Loucy (cell line): ENCODE results near the gene FEN1.

Source experiments
- H2AFZ ChIP-seq: fragments of 200-600 bp; sonication (generic); 2 replicates; pipeline ENCODE4 v1.6.0; 2016; ENCODE audit warnings: antibody characterized with exemption, mild to moderate bottlenecking, low read length, moderate library complexity
- H3F3A ChIP-seq: fragments of 200-600 bp; 2 replicates; pipeline ENCODE4 v1.6.0; 2016; ENCODE audit warnings: antibody characterized with exemption, low read depth, mild to moderate bottlenecking
- H3K27me3 ChIP-seq: fragments of 200-600 bp; sonication (generic); 2 replicates; pipeline ENCODE4 v1.6.1; 2014; ENCODE audit warnings: low read length, mild to moderate bottlenecking; ENCODE audit not compliant: insufficient read depth, poor library complexity, severe bottlenecking
- H3K36me3 ChIP-seq: fragments of 200-600 bp; sonication (generic); 2 replicates; pipeline ENCODE4 v1.6.1; 2016; ENCODE audit warnings: low read length; ENCODE audit not compliant: insufficient read depth
- H3K4me1 ChIP-seq: fragments of 200-600 bp; sonication (generic); 2 replicates; pipeline ENCODE4 v1.5.1; 2014; ENCODE audit warnings: low read length, mild to moderate bottlenecking; ENCODE audit not compliant: insufficient read depth, poor library complexity, severe bottlenecking
- H3K4me2 ChIP-seq: fragments of 200-600 bp; sonication (generic); 2 replicates; pipeline ENCODE4 v1.6.0; 2014; ENCODE audit warnings: antibody characterized with exemption, low read length, low read depth, mild to moderate bottlenecking; ENCODE audit not compliant: poor library complexity, severe bottlenecking
- H3K4me3 ChIP-seq: fragments of 200-600 bp; sonication (generic); 2 replicates; pipeline ENCODE4 v1.5.1; 2014; ENCODE audit warnings: low read length, mild to moderate bottlenecking, mixed read lengths; ENCODE audit not compliant: poor library complexity, severe bottlenecking
- H3K79me2 ChIP-seq: fragments of 200-600 bp; sonication (generic); 2 replicates; pipeline ENCODE4 v1.6.1; 2014; ENCODE audit warnings: low read length; ENCODE audit not compliant: insufficient read depth
- H3K9ac ChIP-seq: fragments of 200-600 bp; sonication (generic); 2 replicates; pipeline ENCODE4 v1.6.0; 2014; ENCODE audit warnings: mild to moderate bottlenecking, low read depth, low read length, moderate library complexity; ENCODE audit not compliant: poor library complexity, severe bottlenecking
- H3K9me2 ChIP-seq: fragments of 200-600 bp; sonication (generic); replicated peaks from 2 replicates; pipeline ENCODE4 v1.6.1; 2016; ENCODE audit warnings: low read depth, low read length, mixed read lengths
- H3K9me3 ChIP-seq: fragments of 200-600 bp; sonication (generic); 2 replicates; pipeline ENCODE4 v1.6.1; 2014; ENCODE audit warnings: mild to moderate bottlenecking, antibody characterized with exemption, low read length, low read depth; ENCODE audit not compliant: insufficient read depth
- H4K20me1 ChIP-seq: fragments of 200-600 bp; sonication (generic); 2 replicates; pipeline ENCODE4 v1.6.0; 2014; ENCODE audit warnings: antibody characterized with exemption, low read length, mild to moderate bottlenecking; ENCODE audit not compliant: insufficient read depth, poor library complexity, severe bottlenecking
- CTCF ChIP-seq: fragments of 200-600 bp; sonication (generic); conservative IDR thresholded peaks from 2 replicates; pipeline ENCODE4 v1.5.1; 2014; ENCODE audit warnings: mild to moderate bottlenecking, antibody characterized with exemption, low read length
- EZH2phosphoT487 ChIP-seq: fragments of 200-600 bp; IDR thresholded peaks from 2 replicates; pipeline ENCODE4 v1.6.1; 2018; ENCODE audit warnings: antibody characterized with exemption, mild to moderate bottlenecking, moderate library complexity, borderline replicate concordance

The FEN1 gene

GRCh38 chr11:61760946-61761345 lies 31.8 kb upstream of the FEN1 start:
- Histone ChIP-seq H3F3A (no peaks in the 10 kb centered on the region), H3K4me1 (peaks cover 14% of the 10 kb centered on the region), H4K20me1 (no peaks in the 10 kb centered on the region), H3K9me2 (no peaks in the 10 kb centered on the region), H3K4me2 (no peak overlapping the region), H3K36me3 (no peaks in the 10 kb centered on the region), H3K79me2 (no peaks in the 10 kb centered on the region), H3K9ac (no peak overlapping the region), H3K4me3 (no peak overlapping the region), H3K9me3 (no peaks in the 10 kb centered on the region), H2AFZ (no peak overlapping the region), H3K27me3 (no peaks in the 10 kb centered on the region)
- TF ChIP-seq CTCF, result no peak
- TF ChIP-seq EZH2phosphoT487, result no peak

GRCh38 chr11:61761440-61762222 lies 31.1 kb upstream of the FEN1 start:
- Histone ChIP-seq H3K4me2 (no peak overlapping the region), H3K4me3 (no peak overlapping the region), H3K9ac (no peak overlapping the region)

GRCh38 chr11:61762223-61762615 lies 30.5 kb upstream of the FEN1 start:
- TF ChIP-seq EZH2phosphoT487 (no peak), CTCF (no peak)
- H3K9ac ChIP-seq, result no peak overlapping the region
- peaks cover 1% of the 10 kb centered on the region for H3K4me1 ChIP-seq
- no peaks in the 10 kb centered on the region for H3K79me2 ChIP-seq
- no peak overlapping the region for H3K4me3 ChIP-seq
- no peaks in the 10 kb centered on the region for H3K9me2 ChIP-seq
- H3K4me2 ChIP-seq, result no peak overlapping the region
- no peaks in the 10 kb centered on the region for H3K9me3 ChIP-seq
- no peaks in the 10 kb centered on the region for H3F3A ChIP-seq
- no peak overlapping the region for H2AFZ ChIP-seq
- no peaks in the 10 kb centered on the region for H4K20me1 ChIP-seq
- H3K27me3 ChIP-seq, result no peaks in the 10 kb centered on the region
- no peaks in the 10 kb centered on the region for H3K36me3 ChIP-seq

More at GRCh38 chr11:61761440-61762222, 31.1 kb upstream of the FEN1 start:
- no peaks in the 10 kb centered on the region for H3K36me3 ChIP-seq
- H3K9me2 ChIP-seq, result no peaks in the 10 kb centered on the region
- no peak overlapping the region for H2AFZ ChIP-seq
- H3K79me2 ChIP-seq, result no peaks in the 10 kb centered on the region
- H3K27me3 ChIP-seq, result no peaks in the 10 kb centered on the region
- H3K9me3 ChIP-seq, result no peaks in the 10 kb centered on the region
- no peaks in the 10 kb centered on the region for H4K20me1 ChIP-seq
- H3K4me1 ChIP-seq, result peaks cover 7% of the 10 kb centered on the region
- no peak for TF ChIP-seq EZH2phosphoT487
- no peak for TF ChIP-seq CTCF
- no peaks in the 10 kb centered on the region for H3F3A ChIP-seq
